ENCODE measurements around the gene VSIG10.

DNA sequence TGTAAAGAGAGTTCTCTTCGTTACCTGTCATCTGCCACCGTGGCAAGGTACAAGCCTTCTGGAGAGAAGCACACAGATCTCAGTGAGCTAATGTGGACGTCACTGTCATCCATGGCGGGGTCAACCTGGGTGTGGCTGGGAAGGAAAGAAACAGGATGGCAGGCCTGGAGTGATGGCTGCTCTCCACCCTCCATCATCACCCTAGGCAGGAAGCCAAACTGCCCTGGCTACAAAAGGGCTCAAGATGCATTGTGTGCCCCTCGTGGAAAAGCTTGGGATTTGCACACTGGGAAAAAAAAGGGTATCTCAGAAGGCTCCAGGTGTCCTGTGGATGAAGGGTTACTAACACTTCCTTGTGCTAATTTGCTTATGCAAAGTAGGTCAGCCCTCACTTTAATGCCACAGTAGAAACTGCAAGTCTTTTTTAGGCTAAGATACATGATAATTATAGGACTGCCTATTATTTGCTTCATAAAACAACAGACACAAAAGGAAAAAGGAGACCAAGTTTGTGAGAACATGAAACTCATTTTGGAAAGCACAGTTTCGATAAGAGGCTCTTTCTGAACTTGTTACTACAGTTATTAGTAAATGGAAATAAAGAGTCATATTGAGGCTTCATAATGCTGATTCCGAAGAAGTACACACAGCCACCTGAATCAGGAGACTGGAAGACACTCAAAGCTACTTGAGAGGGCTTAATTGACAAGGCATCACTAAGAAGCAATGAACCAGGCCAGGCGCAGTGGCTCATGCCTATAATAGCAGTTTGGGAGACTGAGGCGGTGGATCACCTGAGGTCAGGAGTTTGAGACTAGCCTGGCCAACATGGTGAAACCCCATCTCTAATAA, 68.4 kb downstream of the VSIG10 start:
- TF ChIP-seq, protein P1, sequence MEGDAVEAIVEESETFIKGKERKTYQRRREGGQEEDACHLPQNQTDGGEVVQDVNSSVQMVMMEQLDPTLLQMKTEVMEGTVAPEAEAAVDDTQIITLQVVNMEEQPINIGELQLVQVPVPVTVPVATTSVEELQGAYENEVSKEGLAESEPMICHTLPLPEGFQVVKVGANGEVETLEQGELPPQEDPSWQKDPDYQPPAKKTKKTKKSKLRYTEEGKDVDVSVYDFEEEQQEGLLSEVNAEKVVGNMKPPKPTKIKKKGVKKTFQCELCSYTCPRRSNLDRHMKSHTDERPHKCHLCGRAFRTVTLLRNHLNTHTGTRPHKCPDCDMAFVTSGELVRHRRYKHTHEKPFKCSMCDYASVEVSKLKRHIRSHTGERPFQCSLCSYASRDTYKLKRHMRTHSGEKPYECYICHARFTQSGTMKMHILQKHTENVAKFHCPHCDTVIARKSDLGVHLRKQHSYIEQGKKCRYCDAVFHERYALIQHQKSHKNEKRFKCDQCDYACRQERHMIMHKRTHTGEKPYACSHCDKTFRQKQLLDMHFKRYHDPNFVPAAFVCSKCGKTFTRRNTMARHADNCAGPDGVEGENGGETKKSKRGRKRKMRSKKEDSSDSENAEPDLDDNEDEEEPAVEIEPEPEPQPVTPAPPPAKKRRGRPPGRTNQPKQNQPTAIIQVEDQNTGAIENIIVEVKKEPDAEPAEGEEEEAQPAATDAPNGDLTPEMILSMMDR (conservative IDR thresholded peaks at IDR 0.05 in 1 of 2, IDR thresholded peaks at IDR 0.05 in 1 of 2; ENCODE audit: low read depth in 1 of 2, low read length in 2 of 2) = peak in 1 of 2 donors; percentile 38
- TF ChIP-seq EZH2 (IDR thresholded peaks at IDR 0.05; ENCODE audit: low read length, missing control alignments) = no peak
